H9 (cell line): Measurements from ENCODE around the gene LFNG. TPM values are rescaled to one million over a fixed set of nuclear protein-coding genes. Genes with fewer than 3 reads are reported as not detected.

Experiments
- DNase-seq: peaks from one replicate; pipeline ENCODE4 v3.0.0-alpha.2; 2017
- H2AFZ ChIP-seq: one replicate; pipeline ENCODE4 v1.6.1; 2013; ENCODE audit warnings: mild to moderate bottlenecking, low read length, control low read depth, moderate library complexity
- H2AK5ac ChIP-seq: 2 replicates; pipeline ENCODE4 v1.6.1; 2013; ENCODE audit warnings: low read length, control low read depth, mixed read lengths; ENCODE audit not compliant: insufficient read length
- H2BK120ac ChIP-seq: one replicate; pipeline ENCODE4 v1.6.1; 2013; ENCODE audit warnings: low read depth, mild to moderate bottlenecking, low read length, control low read depth, inconsistent platforms; ENCODE audit not compliant: poor library complexity, severe bottlenecking
- H2BK12ac ChIP-seq: 2 replicates; pipeline ENCODE4 v1.6.1; 2013; ENCODE audit warnings: low read length, control low read depth, mixed read lengths, low read depth; ENCODE audit not compliant: insufficient read length
- H2BK15ac ChIP-seq: 2 replicates; pipeline ENCODE4 v1.6.1; 2013; ENCODE audit warnings: low read depth, low read length, control low read depth
- H2BK20ac ChIP-seq: one replicate; pipeline ENCODE4 v1.6.1; 2013; ENCODE audit warnings: low read depth, mild to moderate bottlenecking, low read length, control low read depth, inconsistent platforms; ENCODE audit not compliant: poor library complexity, severe bottlenecking
- H2BK5ac ChIP-seq: 2 replicates; pipeline ENCODE4 v1.6.1; 2013; ENCODE audit warnings: low read length, control low read depth, mixed read lengths; ENCODE audit not compliant: insufficient read length
- H3K14ac ChIP-seq: 2 replicates; pipeline ENCODE4 v1.6.1; 2013; ENCODE audit warnings: low read length, control low read depth; ENCODE audit not compliant: insufficient read depth
- H3K18ac ChIP-seq: 2 replicates; pipeline ENCODE4 v1.6.1; 2013; ENCODE audit warnings: low read depth, mild to moderate bottlenecking, mixed read lengths, low read length, control low read depth; ENCODE audit not compliant: insufficient read length
- H3K23ac ChIP-seq: 2 replicates; pipeline ENCODE4 v1.6.1; 2013; ENCODE audit warnings: low read length, control low read depth, mixed read lengths, low read depth; ENCODE audit not compliant: insufficient read length
- H3K23me2 ChIP-seq: 2 replicates; pipeline ENCODE4 v1.6.1; 2013; ENCODE audit warnings: low read depth, mild to moderate bottlenecking, mixed read lengths, low read length, control low read depth; ENCODE audit not compliant: insufficient read length, poor library complexity, severe bottlenecking
- H3K27ac ChIP-seq: 2 replicates; pipeline ENCODE4 v1.5.1; 2013; ENCODE audit warnings: low read length, control low read depth, mixed read lengths, low read depth; ENCODE audit not compliant: insufficient read length
- H3K27me3 ChIP-seq: 2 replicates; pipeline ENCODE4 v1.6.1; 2013; ENCODE audit warnings: low read length, control low read depth, inconsistent platforms; ENCODE audit not compliant: insufficient read depth
- H3K4ac ChIP-seq: 2 replicates; pipeline ENCODE4 v1.6.1; 2013; ENCODE audit warnings: low read depth, mild to moderate bottlenecking, control low read depth, inconsistent platforms, low read length, moderate library complexity
- H3K4me1 ChIP-seq: 2 replicates; pipeline ENCODE4 v1.6.1; 2013; ENCODE audit warnings: low read length, control low read depth, inconsistent platforms; ENCODE audit not compliant: insufficient read depth
- H3K4me2 ChIP-seq: 2 replicates; pipeline ENCODE4 v1.6.1; 2013; ENCODE audit warnings: low read length, control low read depth, mixed read lengths; ENCODE audit not compliant: insufficient read length, insufficient read depth
- H3K56ac ChIP-seq: 2 replicates; pipeline ENCODE4 v1.6.1; 2013; ENCODE audit warnings: low read depth, mild to moderate bottlenecking, mixed read lengths, low read length, control low read depth; ENCODE audit not compliant: insufficient read length
- H3K79me1 ChIP-seq: 2 replicates; pipeline ENCODE4 v1.6.1; 2013; ENCODE audit warnings: low read depth, mild to moderate bottlenecking, moderate library complexity, low read length, control low read depth, inconsistent platforms; ENCODE audit not compliant: insufficient read depth, poor library complexity, severe bottlenecking
- H3K79me2 ChIP-seq: 2 replicates; pipeline ENCODE4 v1.6.1; 2013; ENCODE audit warnings: low read length, control low read depth, inconsistent platforms; ENCODE audit not compliant: insufficient read depth
- H3K9ac ChIP-seq: 2 replicates; pipeline ENCODE4 v1.6.1; 2013; ENCODE audit warnings: low read length, control low read depth, mixed read lengths; ENCODE audit not compliant: insufficient read length; ENCODE audit errors: extremely low read depth
- H3K9me3 ChIP-seq: one replicate; pipeline ENCODE4 v1.6.1; 2013; ENCODE audit warnings: low read depth, low read length, inconsistent platforms; ENCODE audit not compliant: control insufficient read depth
- H3T11ph ChIP-seq: one replicate; pipeline ENCODE4 v1.6.1; 2013; ENCODE audit warnings: mild to moderate bottlenecking, low read length, control low read depth, inconsistent platforms
- H4K20me1 ChIP-seq: one replicate; pipeline ENCODE4 v1.6.1; 2013; ENCODE audit not compliant: control insufficient read depth, insufficient read length, insufficient read depth
- H4K5ac ChIP-seq: 2 replicates; pipeline ENCODE4 v1.6.1; 2013; ENCODE audit warnings: low read depth, mild to moderate bottlenecking, mixed read lengths, low read length, control low read depth; ENCODE audit not compliant: insufficient read length
- H4K8ac ChIP-seq: replicated peaks from 2 replicates; pipeline ENCODE4 v1.6.1; 2013; ENCODE audit warnings: low read length, control low read depth, mixed read lengths, low read depth; ENCODE audit not compliant: insufficient read length
- H4K91ac ChIP-seq: 2 replicates; pipeline ENCODE4 v1.6.1; 2013; ENCODE audit warnings: low read depth, mild to moderate bottlenecking, moderate library complexity, mixed read lengths, low read length, control low read depth; ENCODE audit not compliant: insufficient read length
- H3K27ac Mint-ChIP-seq, 3 experiments: 2 replicates in 2 of 3; 3 replicates in 1 of 3; pipeline ENCODE4 v1.8.0; 2020 to 2021; ENCODE audit warnings: mixed read lengths in 3 of 3, mild to moderate bottlenecking in 1 of 3, moderate library complexity in 1 of 3
- H3K27me3 Mint-ChIP-seq: 2 replicates; pipeline ENCODE4 v1.8.0; 2021; ENCODE audit warnings: low read depth, mild to moderate bottlenecking, moderate library complexity, mixed read lengths
- H3K36me3 Mint-ChIP-seq, 3 experiments: 2 replicates in 2 of 3; 3 replicates in 1 of 3; pipeline ENCODE4 v1.8.0; 2020 to 2021; ENCODE audit warnings: low read depth in 3 of 3, mixed read lengths in 3 of 3; ENCODE audit not compliant: insufficient read depth in 1 of 3
- H3K4me1 Mint-ChIP-seq, 2 experiments: 2 replicates each; pipeline ENCODE4 v1.8.0; 2020; ENCODE audit warnings: mixed read lengths in 2 of 2
- H3K4me3 Mint-ChIP-seq, 2 experiments: 2 replicates in 1 of 2; 3 replicates in 1 of 2; pipeline ENCODE4 v1.8.0; 2020 to 2021; ENCODE audit warnings: mild to moderate bottlenecking in 2 of 2, mixed read lengths in 2 of 2, moderate library complexity in 1 of 2
- H3K9me3 Mint-ChIP-seq, 2 experiments: 2 replicates in 1 of 2; 3 replicates in 1 of 2; pipeline ENCODE4 v1.8.0; 2020; ENCODE audit warnings: mild to moderate bottlenecking in 2 of 2, mixed read lengths in 2 of 2, moderate library complexity in 1 of 2
- WGBS: extraction: QIAGEN DNeasy Blood & Tissue Kit; methylation state at CpG from one replicate; pipeline ENCODE4 v1.1.7; 2013; ENCODE audit warnings: missing lambda C conversion rate, low lambda C conversion rate, mixed read lengths; ENCODE audit not compliant: insufficient read length; ENCODE audit errors: extremely low coverage; 5-methylcytosine and 5-hydroxymethylcytosine counted together
- total RNA-seq: library from RNA; stranded (reverse); gene quantifications from 2 replicates; pipeline ENCODE4 v1.2.1, GENCODE V29; 2021
- TF ChIP-seq, protein P1 (sequence below): fragments of 200-600 bp; sonication (generic); conservative IDR thresholded peaks from 3 replicates; pipeline ENCODE4 v1.8.0; 2021; ENCODE audit warnings: antibody characterized with exemption, mild to moderate bottlenecking

LFNG gene
- total RNA-seq, 1 experiment from 2014 or later, result 52.9 TPM

DNA sequence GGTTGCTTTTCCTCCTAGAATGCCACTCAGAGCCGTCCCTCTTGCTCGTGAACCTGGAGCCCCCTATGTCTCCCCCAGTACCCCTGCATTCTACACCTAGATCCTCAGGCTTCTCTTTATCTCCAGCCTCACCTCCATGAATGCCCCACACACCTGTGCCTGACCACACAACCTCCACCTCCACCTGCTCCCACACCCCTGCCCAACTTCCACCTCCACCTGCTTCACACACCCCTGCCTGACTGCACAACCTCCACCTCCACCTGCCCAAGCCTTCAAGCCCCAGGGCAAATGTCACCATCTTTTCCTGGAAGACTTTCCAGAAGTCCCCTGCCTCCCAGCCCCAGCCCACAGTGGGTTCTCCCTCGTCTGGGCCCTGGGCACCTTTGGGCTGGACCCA lies 6.9 kb upstream of the LFNG start:
- no peaks in the 10 kb centered on the region for H3K27me3 ChIP-seq
- H4K20me1 ChIP-seq, result no peaks in the 10 kb centered on the region
- no peaks in the 10 kb centered on the region for H3K9me3 Mint-ChIP-seq
- H2BK20ac ChIP-seq, result no peak overlapping the region
- H4K5ac ChIP-seq, result no peak overlapping the region
- H3K27me3 Mint-ChIP-seq, result peaks cover 8% of the 10 kb centered on the region
- H3K79me1 ChIP-seq, result no peaks in the 10 kb centered on the region
- H3K9ac ChIP-seq, result no peak overlapping the region
- H2AK5ac ChIP-seq, result no peak overlapping the region
- no peaks in the 10 kb centered on the region for H3K79me2 ChIP-seq
- H2BK120ac ChIP-seq, result no peak overlapping the region
- TF ChIP-seq, protein P1, sequence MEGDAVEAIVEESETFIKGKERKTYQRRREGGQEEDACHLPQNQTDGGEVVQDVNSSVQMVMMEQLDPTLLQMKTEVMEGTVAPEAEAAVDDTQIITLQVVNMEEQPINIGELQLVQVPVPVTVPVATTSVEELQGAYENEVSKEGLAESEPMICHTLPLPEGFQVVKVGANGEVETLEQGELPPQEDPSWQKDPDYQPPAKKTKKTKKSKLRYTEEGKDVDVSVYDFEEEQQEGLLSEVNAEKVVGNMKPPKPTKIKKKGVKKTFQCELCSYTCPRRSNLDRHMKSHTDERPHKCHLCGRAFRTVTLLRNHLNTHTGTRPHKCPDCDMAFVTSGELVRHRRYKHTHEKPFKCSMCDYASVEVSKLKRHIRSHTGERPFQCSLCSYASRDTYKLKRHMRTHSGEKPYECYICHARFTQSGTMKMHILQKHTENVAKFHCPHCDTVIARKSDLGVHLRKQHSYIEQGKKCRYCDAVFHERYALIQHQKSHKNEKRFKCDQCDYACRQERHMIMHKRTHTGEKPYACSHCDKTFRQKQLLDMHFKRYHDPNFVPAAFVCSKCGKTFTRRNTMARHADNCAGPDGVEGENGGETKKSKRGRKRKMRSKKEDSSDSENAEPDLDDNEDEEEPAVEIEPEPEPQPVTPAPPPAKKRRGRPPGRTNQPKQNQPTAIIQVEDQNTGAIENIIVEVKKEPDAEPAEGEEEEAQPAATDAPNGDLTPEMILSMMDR, result no peak
- no peak overlapping the region for H3K14ac ChIP-seq
- H4K8ac ChIP-seq, result no peak overlapping the region
- whole genome bisulfite sequencing, result no CpG with 5 or more reads among the region's 3 CpGs
- H3K23me2 ChIP-seq, result no peaks in the 10 kb centered on the region
- H3K18ac ChIP-seq, result no peak overlapping the region
- no peak overlapping the region for H3K56ac ChIP-seq
- no peaks in the 10 kb centered on the region for H3K9me3 ChIP-seq
- no peak overlapping the region for H2BK15ac ChIP-seq
- no peak overlapping the region for H2BK12ac ChIP-seq
- H3K4me2 ChIP-seq, result no peak overlapping the region
- H3K4ac ChIP-seq, result no peak overlapping the region
- H3K4me3 Mint-ChIP-seq, result no peak overlapping the region; a peak in 1 of 5 replicates
- H3K36me3 Mint-ChIP-seq, result no peaks in the 10 kb centered on the region
- H3K27ac ChIP-seq, result no peak overlapping the region
- DNase-seq, result no peak
- no peak overlapping the region for H2BK5ac ChIP-seq
- H4K91ac ChIP-seq, result no peak overlapping the region
- no peak overlapping the region for H2AFZ ChIP-seq
- peak overlapping the region in 1 of 3 experiments; percentile 18; a peak in 2 of 7 replicates for H3K27ac Mint-ChIP-seq
- H3T11ph ChIP-seq, result no peak overlapping the region
- H3K4me1 Mint-ChIP-seq, result peaks cover 24 to 41% of the 10 kb centered on the region in 2 experiments
- H3K4me1 ChIP-seq, result peaks cover 3% of the 10 kb centered on the region; the same call in 1 of the 2 replicates
- H3K23ac ChIP-seq, result no peak overlapping the region
